Mammary epithelial cell (primary cell): ENCODE data around the gene PRKAA1.

Source experiments
- CTCF ChIP-seq, 2 donors: IDR thresholded peaks in 1 of 2; conservative IDR thresholded peaks in 1 of 2; 2 replicates each; pipeline ENCODE4 v1.5.1; 2011 to 2012; ENCODE audit warnings: inconsistent platforms in 2 of 2, low read length in 2 of 2, mild to moderate bottlenecking in 2 of 2, control low read depth in 1 of 2, low read depth in 1 of 2; ENCODE audit not compliant: insufficient read depth in 1 of 2; ENCODE audit errors: extremely low read depth in 1 of 2
- EZH2 ChIP-seq: IDR thresholded peaks from 2 replicates; pipeline ENCODE4 v1.6.1; 2012; ENCODE audit warnings: low read length, inconsistent platforms, borderline replicate concordance

- TF ChIP-seq CTCF (conservative IDR thresholded peaks at IDR 0.05 in 1 of 2, IDR thresholded peaks at IDR 0.05 in 1 of 2; ENCODE audit: extremely low read depth in 1 of 2, insufficient read depth in 1 of 2, low read depth in 1 of 2, low read length in 2 of 2) (no peak), EZH2 (no peak)
Observed at GRCh38 chr5:40720069-40720468, 78.1 kb downstream of the PRKAA1 start.
